ENCODE measurements around the gene GLTP. TPM values are rescaled to one million over a fixed set of nuclear protein-coding genes. Genes with fewer than 3 reads are reported as not detected.

GLTP gene
- total and polyA plus RNA-seq, 4 donors = 31.2 to 49.2 (median 40.8) TPM

- no peaks in the 10 kb centered on the region for H3K36me3 ChIP-seq (ENCODE audit: control insufficient read depth in 4 of 4, insufficient read depth in 4 of 4, low read length in 4 of 4)
Observed at GRCh38 chr12:109802828-109803227, 77.5 kb downstream of the GLTP start.

More at GRCh38 chr12:109802828-109803227, 77.5 kb downstream of the GLTP start:
- H3K27ac ChIP-seq (ENCODE audit: low read depth in 1 of 2, low read length in 1 of 2) = no peak overlapping the region
- TF ChIP-seq CTCF (IDR thresholded peaks at IDR 0.05; ENCODE audit: control extremely low read depth, extremely low read depth) = no peak
- no peak overlapping the region for H3K9ac ChIP-seq (ENCODE audit: insufficient read depth in 1 of 2, low read length in 2 of 2)
- WGBS, 2 donors = 94% methylated on average over 15 of the region's 15 CpGs
- no peak overlapping the region for H3K4me3 ChIP-seq
- H3K4me1 ChIP-seq (ENCODE audit: control insufficient read depth in 5 of 5, insufficient read depth in 5 of 5, low read length in 5 of 5) = peaks cover 0 to 3% (median 0%) of the 10 kb centered on the region in 5 donors
- no peaks in the 10 kb centered on the region for H3K27me3 ChIP-seq (ENCODE audit: control insufficient read depth in 3 of 3, insufficient read depth in 3 of 3, low read length in 2 of 3)
- no peak for DNase-seq
- no peak for ATAC-seq (ENCODE audit: insufficient read depth, low FRiP score)
- H3K9me3 ChIP-seq (ENCODE audit: control insufficient read depth in 4 of 4, insufficient read depth in 3 of 4, low read length in 3 of 4) = no peaks in the 10 kb centered on the region

Small RNAs within 50 kb of the gene (small RNA-seq; reads per million reads assigned to genes)
- gene MIR4497 (ENCODE audit: low replicate concordance) = not detected
- not detected for gene RN7SL441P (ENCODE audit: low replicate concordance)

Other genes with a start within 250 kb of the GLTP start
- 1 to 10 TPM in 1 of 2 donors, under 1 TPM in 1; 0.28 to 2.6 TPM for gene FAM222A, start 166.7 kb downstream of the GLTP start, total RNA-seq
- gene FAM222A, start 166.7 kb downstream of the GLTP start, polyA plus RNA-seq = 1 to 10 TPM in 1 of 2 donors, under 1 TPM in 1; 0.81 to 1.3 TPM
- gene TRPV4, start 47.1 kb downstream of the GLTP start, total RNA-seq = 1 to 10 TPM; 2.1 to 6.5 TPM
- gene TRPV4, start 47.1 kb downstream of the GLTP start, polyA plus RNA-seq = 1 to 10 TPM; 1.9 to 2.3 TPM
- 10 to 100 TPM; 13.2 to 17.5 TPM for gene TCHP, start 19.7 kb upstream of the GLTP start, total RNA-seq
- gene TCHP, start 19.7 kb upstream of the GLTP start, polyA plus RNA-seq = 10 to 100 TPM; 10.4 to 10.8 TPM
- gene GIT2, start 115.8 kb upstream of the GLTP start, total RNA-seq = 10 to 100 TPM; 55.5 to 75.8 TPM
- 10 to 100 TPM; 13.5 to 24.7 TPM for gene GIT2, start 115.8 kb upstream of the GLTP start, polyA plus RNA-seq
- 10 to 100 TPM; 68.8 to 83.0 TPM for gene ANKRD13A, start 118.9 kb upstream of the GLTP start, total RNA-seq
- gene ANKRD13A, start 118.9 kb upstream of the GLTP start, polyA plus RNA-seq = 10 to 100 TPM; 21.6 to 38.8 TPM
- gene C12orf76, start 168.0 kb upstream of the GLTP start, total RNA-seq = 10 to 100 TPM; 23.3 to 30.5 TPM
- gene C12orf76, start 168.0 kb upstream of the GLTP start, polyA plus RNA-seq = 10 to 100 TPM; 15.4 to 24.6 TPM
- gene IFT81, start 243.8 kb upstream of the GLTP start, total RNA-seq = 10 to 100 TPM; 15.7 to 43.1 TPM
- gene IFT81, start 243.8 kb upstream of the GLTP start, polyA plus RNA-seq = 1 to 10 TPM; 5.4 to 5.8 TPM

Data from lung (tissue), 13 donors.